Right lobe of liver (tissue), 6 donors: ENCODE results near the gene ARHGAP32. TPM values are rescaled to one million over a fixed set of nuclear protein-coding genes. Genes with fewer than 3 reads are reported as not detected.
"Not testable (repeated sequence)": the region's sequence is repeated elsewhere in the genome, so short reads cannot be mapped to it uniquely, and the experiment has no call there.

Experiments
- ATAC-seq, 4 donors: fragments of 200-7000 bp; cut with Tn5 transposase; one replicate each; pipeline ENCODE4 v1.9.1; 2020; ENCODE audit warnings: mild to moderate bottlenecking in 4 of 4, moderate library complexity in 4 of 4
- DNase-seq, 3 donors: peaks; one replicate each; pipeline ENCODE4 v3.0.0-alpha.2; 2020
- H3K27ac ChIP-seq, 3 donors: fragments of 200-600 bp; one replicate each; pipeline ENCODE4 v1.8.0; 2022
- H3K27me3 ChIP-seq, 2 donors: fragments of 200-600 bp; one replicate each; pipeline ENCODE4 v1.8.0; 2022
- H3K36me3 ChIP-seq, 4 donors: fragments of 200-600 bp; sonication (generic) in 1 of 4; one replicate each; pipeline versions ENCODE4 v1.5.1 to v1.8.0; 2017 to 2022; ENCODE audit warnings: control low read depth in 1 of 4
- H3K4me1 ChIP-seq, 4 donors: fragments of 200-600 bp; sonication (generic) in 1 of 4; one replicate each; pipeline versions ENCODE4 v1.5.1 to v1.8.0; 2017 to 2022; ENCODE audit warnings: control low read depth in 1 of 4
- H3K4me3 ChIP-seq, 3 donors: fragments of 200-600 bp; one replicate each; pipeline ENCODE4 v1.8.0; 2022
- H3K9me3 ChIP-seq, 4 donors: fragments of 200-600 bp; sonication (generic) in 1 of 4; one replicate each; pipeline versions ENCODE4 v1.5.1 to v1.8.0; 2017 to 2022; ENCODE audit warnings: control low read depth in 1 of 4
- POLR2A ChIP-seq: fragments of 450-650 bp; IDR thresholded peaks from one replicate; pipeline ENCODE4 v1.6.1; 2017; ENCODE audit warnings: antibody characterized with exemption, mild to moderate bottlenecking
- WGBS: methylation state at CpG from one replicate; pipeline ENCODE4 v1.1.6; 2018; ENCODE audit warnings: low coverage, low lambda C conversion rate; ENCODE audit not compliant: insufficient coverage; ENCODE audit errors: missing lambda C conversion rate; 5-methylcytosine and 5-hydroxymethylcytosine counted together
- intact Hi-C, 2 donors: fragments of 100-400 bp; cut with DNase I; formaldehyde crosslinking; loops; one replicate each; pipeline versions ENCODE4 v1.11.2 to v1.14.1; 2022
- total RNA-seq, 6 experiments: library from RNA; depleted of rRNA in 2 of 6; stranded (reverse); fragments of >200 nt in 2 of 6; fragmentation: NEBNext Ultra II Directional in 3 of 6; extraction: Animal tissue kit (Norgen Biotek cat#: 25700) in 3 of 6; gene quantifications; one replicate each; pipeline versions ENCODE4 v1.1.0 to v1.2.4, GENCODE V29; 2016 to 2023
- TF ChIP-seq, protein P1 (sequence below), 4 donors: fragments of 200-600 bp in 3 of 4; fragments of 450-650 bp in 1 of 4; IDR thresholded peaks; one replicate each; pipeline versions ENCODE4 v1.5.1 to v1.8.0; 2016 to 2022; ENCODE audit warnings: antibody characterized with exemption in 4 of 4, mild to moderate bottlenecking in 2 of 4
- donor health status: DM: no; HTN: yes; CAD: no.
- donor health status: DM: no; HTN: no; CAD: no.
- donor health status: DM: no; HTN: no; CAD: no.
- donor health status: DM: no; HTN: yes; CAD: no.
- donor health status: DM: no; HTN: yes; CAD: no.

The ARHGAP32 gene
- total RNA-seq, 6 experiments from 2014 or later, result 5.0 to 12.3 (median 10.0) TPM

- TF ChIP-seq POLR2A, result no peak
- TF ChIP-seq, protein P1, sequence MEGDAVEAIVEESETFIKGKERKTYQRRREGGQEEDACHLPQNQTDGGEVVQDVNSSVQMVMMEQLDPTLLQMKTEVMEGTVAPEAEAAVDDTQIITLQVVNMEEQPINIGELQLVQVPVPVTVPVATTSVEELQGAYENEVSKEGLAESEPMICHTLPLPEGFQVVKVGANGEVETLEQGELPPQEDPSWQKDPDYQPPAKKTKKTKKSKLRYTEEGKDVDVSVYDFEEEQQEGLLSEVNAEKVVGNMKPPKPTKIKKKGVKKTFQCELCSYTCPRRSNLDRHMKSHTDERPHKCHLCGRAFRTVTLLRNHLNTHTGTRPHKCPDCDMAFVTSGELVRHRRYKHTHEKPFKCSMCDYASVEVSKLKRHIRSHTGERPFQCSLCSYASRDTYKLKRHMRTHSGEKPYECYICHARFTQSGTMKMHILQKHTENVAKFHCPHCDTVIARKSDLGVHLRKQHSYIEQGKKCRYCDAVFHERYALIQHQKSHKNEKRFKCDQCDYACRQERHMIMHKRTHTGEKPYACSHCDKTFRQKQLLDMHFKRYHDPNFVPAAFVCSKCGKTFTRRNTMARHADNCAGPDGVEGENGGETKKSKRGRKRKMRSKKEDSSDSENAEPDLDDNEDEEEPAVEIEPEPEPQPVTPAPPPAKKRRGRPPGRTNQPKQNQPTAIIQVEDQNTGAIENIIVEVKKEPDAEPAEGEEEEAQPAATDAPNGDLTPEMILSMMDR (IDR thresholded peaks at IDR 0.05), result no peak
- Histone ChIP-seq H3K27me3 (no peaks in the 10 kb centered on the region), H3K4me3 (no peak overlapping the region), H3K27ac (no peak overlapping the region), H3K4me1 (no peaks in the 10 kb centered on the region), H3K9me3 (no peaks in the 10 kb centered on the region), H3K36me3 (no peaks in the 10 kb centered on the region)
- no peak for ATAC-seq
- intact Hi-C loops, result no loop called here
- DNase-seq, result no peak
- 84% methylated on average over 5 of the region's 5 CpGs for WGBS
Measured at GRCh38 chr11:129202646-129203045, 10.5 kb upstream of the ARHGAP32 start.

- no peaks in the 10 kb centered on the region for H3K4me1 ChIP-seq
- H3K27me3 ChIP-seq, result no peaks in the 10 kb centered on the region
- no peak for ATAC-seq
- 92% methylated on average over 6 of the region's 6 CpGs for WGBS
- no peak overlapping the region for H3K27ac ChIP-seq
- H3K4me3 ChIP-seq, result no peak overlapping the region
- DNase-seq, result no peak
- no peak for TF ChIP-seq POLR2A
- TF ChIP-seq, protein P1 (IDR thresholded peaks at IDR 0.05), result no peak
- H3K9me3 ChIP-seq, result no peaks in the 10 kb centered on the region
- intact Hi-C loops, result no loop called here
- H3K36me3 ChIP-seq, result no peaks in the 10 kb centered on the region
Measured at GRCh38 chr11:129195682-129196081, 3.6 kb upstream of the ARHGAP32 start.

GRCh38 chr11:129191649-129192048, 476 bp downstream of the ARHGAP32 start:
- DNase-seq (no peak), ATAC-seq (no peak)
- Histone ChIP-seq H3K27ac (no peak overlapping the region), H3K9me3 (no peaks in the 10 kb centered on the region), H3K27me3 (no peaks in the 10 kb centered on the region), H3K4me1 (peaks cover 0 to 4% (median 0%) of the 10 kb centered on the region in 4 donors), H3K4me3 (no peak overlapping the region), H3K36me3 (no peaks in the 10 kb centered on the region)
- intact Hi-C loops, result no loop called here
- 74% methylated on average over 4 of the region's 4 CpGs for WGBS
- TF ChIP-seq POLR2A, result no peak
- TF ChIP-seq, protein P1 (IDR thresholded peaks at IDR 0.05), result no peak

GRCh38 chr11:129190087-129190486, 2.0 kb downstream of the ARHGAP32 start:
- no peaks in the 10 kb centered on the region for H3K27me3 ChIP-seq
- H3K36me3 ChIP-seq, result no peaks in the 10 kb centered on the region
- no peak overlapping the region for H3K4me3 ChIP-seq
- intact Hi-C loops, result no loop called here
- whole genome bisulfite sequencing, result 43% methylated on average over 4 of the region's 4 CpGs
- ATAC-seq (peak in 2 of 4 donors; percentile 50 to 62), DNase-seq (no peak)
- TF ChIP-seq, protein P1 (IDR thresholded peaks at IDR 0.05), result no peak
- TF ChIP-seq POLR2A, result no peak
- peaks cover 0 to 4% (median 0%) of the 10 kb centered on the region in 4 donors for H3K4me1 ChIP-seq
- H3K27ac ChIP-seq, result no peak overlapping the region
- H3K9me3 ChIP-seq, result no peaks in the 10 kb centered on the region

- intact Hi-C loops, result no loop called here
- no peak for TF ChIP-seq POLR2A
- TF ChIP-seq, protein P1 (IDR thresholded peaks at IDR 0.05), result no peak
- ATAC-seq, result peak in 2 of 4 donors; percentile 17 to 56
Measured at GRCh38 chr11:129189646-129190045, 2.5 kb downstream of the ARHGAP32 start.

GRCh38 chr11:129185082-129185481, 7.0 kb downstream of the ARHGAP32 start:
- H3K27me3 ChIP-seq, intact Hi-C loops, H3K4me3 ChIP-seq, H3K9me3 ChIP-seq, ATAC-seq, H3K36me3 ChIP-seq, DNase-seq, H3K4me1 ChIP-seq, H3K27ac ChIP-seq: not testable (repeated sequence)
- WGBS, result 60% methylated on average over 2 of the region's 2 CpGs

More at GRCh38 chr11:129189646-129190045, 2.5 kb downstream of the ARHGAP32 start:
- Histone ChIP-seq H3K4me3 (no peak overlapping the region), H3K4me1 (peaks cover 0 to 4% (median 0%) of the 10 kb centered on the region in 4 donors), H3K36me3 (no peaks in the 10 kb centered on the region), H3K27ac (no peak overlapping the region), H3K27me3 (no peaks in the 10 kb centered on the region), H3K9me3 (no peaks in the 10 kb centered on the region)
- DNase-seq, result no peak
- WGBS, result 63% methylated on average over 1 of the region's 1 CpG
